ENCODE measurements around the gene GPR137B. TPM values are rescaled to one million over a fixed set of nuclear protein-coding genes. Genes with fewer than 3 reads are reported as not detected.

Gene GPR137B
- total RNA-seq, 1 experiment from 2014 or later: 11.4 TPM

DNA sequence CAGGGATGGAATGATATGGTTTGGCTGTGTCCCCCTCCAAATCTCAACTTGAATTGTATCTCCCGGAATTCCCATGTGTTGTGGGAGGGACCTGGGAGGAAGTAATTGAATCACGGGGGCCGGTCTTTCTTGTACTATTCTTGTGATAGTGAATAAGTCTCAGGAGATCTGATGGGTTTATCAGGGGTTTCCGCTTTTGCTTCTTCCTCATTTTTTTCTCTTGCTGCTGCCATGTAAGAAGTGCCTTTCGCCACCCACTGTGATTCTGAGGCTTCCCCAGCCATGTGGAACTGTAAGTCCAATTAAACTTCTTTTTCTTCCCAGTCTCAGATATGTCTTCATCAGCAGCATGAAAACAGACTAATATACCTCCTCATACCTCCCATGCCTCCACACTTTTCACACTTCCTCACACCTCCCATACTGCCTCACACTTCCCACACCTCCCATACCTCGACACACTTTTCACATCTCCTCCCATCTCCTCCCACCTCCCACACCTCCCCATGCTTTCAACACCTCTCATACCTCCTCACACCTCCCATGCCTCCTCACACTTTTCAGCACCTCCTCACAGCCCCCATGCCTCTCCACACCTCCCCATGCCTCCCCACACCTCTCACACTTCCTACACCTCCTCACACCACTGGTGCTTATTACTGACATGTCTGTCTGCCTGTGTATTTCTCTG lies 21.3 kb downstream of the GPR137B start (continued):
- TF ChIP-seq, protein P1, sequence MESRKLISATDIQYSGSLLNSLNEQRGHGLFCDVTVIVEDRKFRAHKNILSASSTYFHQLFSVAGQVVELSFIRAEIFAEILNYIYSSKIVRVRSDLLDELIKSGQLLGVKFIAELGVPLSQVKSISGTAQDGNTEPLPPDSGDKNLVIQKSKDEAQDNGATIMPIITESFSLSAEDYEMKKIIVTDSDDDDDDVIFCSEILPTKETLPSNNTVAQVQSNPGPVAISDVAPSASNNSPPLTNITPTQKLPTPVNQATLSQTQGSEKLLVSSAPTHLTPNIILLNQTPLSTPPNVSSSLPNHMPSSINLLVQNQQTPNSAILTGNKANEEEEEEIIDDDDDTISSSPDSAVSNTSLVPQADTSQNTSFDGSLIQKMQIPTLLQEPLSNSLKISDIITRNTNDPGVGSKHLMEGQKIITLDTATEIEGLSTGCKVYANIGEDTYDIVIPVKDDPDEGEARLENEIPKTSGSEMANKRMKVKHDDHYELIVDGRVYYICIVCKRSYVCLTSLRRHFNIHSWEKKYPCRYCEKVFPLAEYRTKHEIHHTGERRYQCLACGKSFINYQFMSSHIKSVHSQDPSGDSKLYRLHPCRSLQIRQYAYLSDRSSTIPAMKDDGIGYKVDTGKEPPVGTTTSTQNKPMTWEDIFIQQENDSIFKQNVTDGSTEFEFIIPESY (IDR thresholded peaks at IDR 0.05; ENCODE audit: extremely low read depth, insufficient replicate concordance, low read length): no peak
- TF ChIP-seq CEBPB (IDR thresholded peaks at IDR 0.05; ENCODE audit: low read depth) (no peak), POLR2A (IDR thresholded peaks at IDR 0.05; ENCODE audit: borderline replicate concordance, extremely low read depth, insufficient read depth, insufficient read length) (no peak), EZH2phosphoT487 (IDR thresholded peaks at IDR 0.05; ENCODE audit: borderline replicate concordance) (no peak), ZNF274 (IDR thresholded peaks at IDR 0.05; ENCODE audit: low read depth, low read length) (no peak), FOSL1 (IDR thresholded peaks at IDR 0.05; ENCODE audit: low read depth) (no peak)

DNA sequence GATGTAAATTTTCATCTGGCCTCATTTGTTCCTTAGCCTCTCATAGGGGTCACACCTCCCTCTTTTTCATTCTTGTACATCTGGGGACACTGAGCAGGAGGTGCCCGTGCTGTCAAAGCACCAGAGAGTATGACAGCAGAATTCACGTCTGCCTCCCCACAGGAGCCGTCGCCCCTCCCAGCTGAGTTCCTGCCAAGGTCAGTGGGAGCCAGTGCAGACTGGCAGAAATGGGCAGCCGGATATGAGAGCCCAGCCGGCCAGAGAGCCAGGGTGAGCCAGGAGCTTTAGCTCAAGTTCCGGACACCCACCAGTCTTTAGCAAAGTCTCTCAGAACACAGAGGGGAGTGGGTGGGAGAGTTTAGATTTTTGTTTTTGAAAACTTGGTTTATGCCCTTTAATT lies 21.9 kb downstream of the GPR137B start:
- H3K79me2 ChIP-seq (ENCODE audit: insufficient read depth, low read length): no peaks in the 10 kb centered on the region
- TF ChIP-seq, protein P2, sequence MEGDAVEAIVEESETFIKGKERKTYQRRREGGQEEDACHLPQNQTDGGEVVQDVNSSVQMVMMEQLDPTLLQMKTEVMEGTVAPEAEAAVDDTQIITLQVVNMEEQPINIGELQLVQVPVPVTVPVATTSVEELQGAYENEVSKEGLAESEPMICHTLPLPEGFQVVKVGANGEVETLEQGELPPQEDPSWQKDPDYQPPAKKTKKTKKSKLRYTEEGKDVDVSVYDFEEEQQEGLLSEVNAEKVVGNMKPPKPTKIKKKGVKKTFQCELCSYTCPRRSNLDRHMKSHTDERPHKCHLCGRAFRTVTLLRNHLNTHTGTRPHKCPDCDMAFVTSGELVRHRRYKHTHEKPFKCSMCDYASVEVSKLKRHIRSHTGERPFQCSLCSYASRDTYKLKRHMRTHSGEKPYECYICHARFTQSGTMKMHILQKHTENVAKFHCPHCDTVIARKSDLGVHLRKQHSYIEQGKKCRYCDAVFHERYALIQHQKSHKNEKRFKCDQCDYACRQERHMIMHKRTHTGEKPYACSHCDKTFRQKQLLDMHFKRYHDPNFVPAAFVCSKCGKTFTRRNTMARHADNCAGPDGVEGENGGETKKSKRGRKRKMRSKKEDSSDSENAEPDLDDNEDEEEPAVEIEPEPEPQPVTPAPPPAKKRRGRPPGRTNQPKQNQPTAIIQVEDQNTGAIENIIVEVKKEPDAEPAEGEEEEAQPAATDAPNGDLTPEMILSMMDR (IDR thresholded peaks at IDR 0.05 in 2 of 3, conservative IDR thresholded peaks at IDR 0.05 in 1 of 3; ENCODE audit: borderline replicate concordance in 1 of 3, insufficient read depth in 1 of 3, low read depth in 2 of 3, low read length in 2 of 3): no peak
- TF ChIP-seq POLR2AphosphoS5 (IDR thresholded peaks at IDR 0.05; ENCODE audit: low read depth, low read length): no peak
- TF ChIP-seq ELF1 (IDR thresholded peaks at IDR 0.05; ENCODE audit: borderline replicate concordance, low read depth): no peak
- H3K4me1 ChIP-seq (ENCODE audit: control insufficient read depth in 1 of 2, insufficient read depth in 2 of 2, low read length in 2 of 2): no peaks in the 10 kb centered on the region
- no peak overlapping the region for H3K27ac ChIP-seq (ENCODE audit: low read depth, low read length)
- H3K4me3 ChIP-seq (replicated peaks in 1 of 2; ENCODE audit: low read depth in 1 of 2, low read length in 2 of 2): no peak overlapping the region
- no peaks in the 10 kb centered on the region for H4K20me1 ChIP-seq (ENCODE audit: insufficient read depth)
- POLR2A ChIA-PET: no interaction called here
- CTCF ChIA-PET: no interaction called here
- H3K4me2 ChIP-seq (ENCODE audit: low read length): no peak overlapping the region
- intact Hi-C loops (cut with micrococcal nuclease): no loop called here
- no peaks in the 10 kb centered on the region for H3K36me3 ChIP-seq (ENCODE audit: control insufficient read depth in 1 of 2, insufficient read depth in 2 of 2, low read length in 2 of 2)
- BruUV-seq (replicated peaks): no TSS peak
- no peaks in the 10 kb centered on the region; a peak in 1 of 4 replicates for H3K9me3 ChIP-seq (ENCODE audit: control insufficient read depth in 1 of 2, insufficient read depth in 1 of 2, low read depth in 1 of 2, low read length in 2 of 2)
- H3K9me2 ChIP-seq (ENCODE audit: insufficient read depth): no peaks in the 10 kb centered on the region
- H3K27me3 ChIP-seq (ENCODE audit: insufficient read depth, low read length): no peaks in the 10 kb centered on the region
- H2AFZ ChIP-seq (ENCODE audit: low read depth, low read length, poor library complexity, severe bottlenecking): no peak overlapping the region
- RAD21 ChIA-PET (ENCODE audit: low non-redundant PET in 1 of 2, low total read pairs in 2 of 2, uncharacterized antibody in 2 of 2, unreplicated experiment in 2 of 2): no interaction called here
- DNase-seq (ENCODE audit: low read depth, low spot score) (no peak), ATAC-seq (no peak)
- no peak overlapping the region for H3K9ac ChIP-seq (ENCODE audit: low read length)

Data from HCT116 (cell line).